Peyer's patch (tissue), 4 donors: ENCODE results near the gene USP34. TPM values are rescaled to one million over a fixed set of nuclear protein-coding genes. Genes with fewer than 3 reads are reported as not detected.
A peak's percentile ranks its signal among the peaks of the same experiment; 100 is the strongest.

ENCODE experiments used
- DNase-seq, 3 donors: peaks; one replicate each; pipeline ENCODE4 v3.0.0-alpha.2; 2017 to 2019
- H3K27ac ChIP-seq, 4 donors: fragments of 200-600 bp; sonication (generic); one replicate each; pipeline ENCODE4 v1.5.1; 2016 to 2019
- H3K27me3 ChIP-seq, 2 donors: fragments of 200-600 bp; sonication (generic); one replicate each; pipeline ENCODE4 v1.5.1; 2019
- H3K36me3 ChIP-seq, 3 donors: fragments of 200-600 bp; sonication (generic); one replicate each; pipeline ENCODE4 v1.5.1; 2016 to 2019
- H3K4me1 ChIP-seq, 4 donors: fragments of 200-600 bp; sonication (generic); one replicate each; pipeline ENCODE4 v1.5.1; 2016 to 2019
- H3K4me3 ChIP-seq, 4 donors: fragments of 200-600 bp; sonication (generic); 1 replicate in 3 of 4; 2 replicates in 1 of 4; pipeline ENCODE4 v1.5.1; 2016 to 2019; ENCODE audit warnings: mild to moderate bottlenecking in 1 of 4
- H3K9me3 ChIP-seq, 4 donors: fragments of 200-600 bp; sonication (generic); one replicate each; pipeline ENCODE4 v1.5.1; 2016 to 2019; ENCODE audit warnings: mild to moderate bottlenecking in 1 of 4
- POLR2A ChIP-seq, 2 donors: fragments of 450-650 bp; IDR thresholded peaks; one replicate each; pipeline ENCODE4 v1.5.1; 2017; ENCODE audit warnings: antibody characterized with exemption in 2 of 2, mild to moderate bottlenecking in 2 of 2, moderate library complexity in 2 of 2
- total RNA-seq, 4 donors: library from RNA; depleted of rRNA; stranded (reverse); fragments of >200 nt; gene quantifications; one replicate each; pipeline ENCODE4 v1.1.0, GENCODE V29; 2016
- TF ChIP-seq, protein P1 (sequence below), 6 experiments: fragments of 450-650 bp in 4 of 6; fragments of 200-600 bp in 2 of 6; sonication (generic) in 1 of 6; IDR thresholded peaks; one replicate each; pipeline ENCODE4 v1.5.1; 2017 to 2019; ENCODE audit warnings: antibody characterized with exemption in 6 of 6, mild to moderate bottlenecking in 3 of 6, moderate library complexity in 1 of 6

Gene USP34
- total RNA-seq, 4 donors from 2014 or later: 148 to 201 (median 172) TPM

GRCh38 chr2:61218817-61219170 is 252.1 kb downstream of the USP34 start:
- TF ChIP-seq, protein P1, sequence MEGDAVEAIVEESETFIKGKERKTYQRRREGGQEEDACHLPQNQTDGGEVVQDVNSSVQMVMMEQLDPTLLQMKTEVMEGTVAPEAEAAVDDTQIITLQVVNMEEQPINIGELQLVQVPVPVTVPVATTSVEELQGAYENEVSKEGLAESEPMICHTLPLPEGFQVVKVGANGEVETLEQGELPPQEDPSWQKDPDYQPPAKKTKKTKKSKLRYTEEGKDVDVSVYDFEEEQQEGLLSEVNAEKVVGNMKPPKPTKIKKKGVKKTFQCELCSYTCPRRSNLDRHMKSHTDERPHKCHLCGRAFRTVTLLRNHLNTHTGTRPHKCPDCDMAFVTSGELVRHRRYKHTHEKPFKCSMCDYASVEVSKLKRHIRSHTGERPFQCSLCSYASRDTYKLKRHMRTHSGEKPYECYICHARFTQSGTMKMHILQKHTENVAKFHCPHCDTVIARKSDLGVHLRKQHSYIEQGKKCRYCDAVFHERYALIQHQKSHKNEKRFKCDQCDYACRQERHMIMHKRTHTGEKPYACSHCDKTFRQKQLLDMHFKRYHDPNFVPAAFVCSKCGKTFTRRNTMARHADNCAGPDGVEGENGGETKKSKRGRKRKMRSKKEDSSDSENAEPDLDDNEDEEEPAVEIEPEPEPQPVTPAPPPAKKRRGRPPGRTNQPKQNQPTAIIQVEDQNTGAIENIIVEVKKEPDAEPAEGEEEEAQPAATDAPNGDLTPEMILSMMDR (IDR thresholded peaks at IDR 0.05): peak in 2 of 6 experiments; percentile 21 to 34
- no peak for TF ChIP-seq POLR2A (IDR thresholded peaks at IDR 0.05)
- Histone ChIP-seq H3K27me3 (no peaks in the 10 kb centered on the region), H3K4me1 (no peaks in the 10 kb centered on the region), H3K9me3 (no peaks in the 10 kb centered on the region), H3K36me3 (peaks cover 0 to 58% (median 0%) of the 10 kb centered on the region in 3 donors), H3K27ac (peak overlapping the region in 3 of 4 donors; percentile 30 to 68 (median 56)), H3K4me3 (no peak overlapping the region)
- no peak for DNase-seq

DNA sequence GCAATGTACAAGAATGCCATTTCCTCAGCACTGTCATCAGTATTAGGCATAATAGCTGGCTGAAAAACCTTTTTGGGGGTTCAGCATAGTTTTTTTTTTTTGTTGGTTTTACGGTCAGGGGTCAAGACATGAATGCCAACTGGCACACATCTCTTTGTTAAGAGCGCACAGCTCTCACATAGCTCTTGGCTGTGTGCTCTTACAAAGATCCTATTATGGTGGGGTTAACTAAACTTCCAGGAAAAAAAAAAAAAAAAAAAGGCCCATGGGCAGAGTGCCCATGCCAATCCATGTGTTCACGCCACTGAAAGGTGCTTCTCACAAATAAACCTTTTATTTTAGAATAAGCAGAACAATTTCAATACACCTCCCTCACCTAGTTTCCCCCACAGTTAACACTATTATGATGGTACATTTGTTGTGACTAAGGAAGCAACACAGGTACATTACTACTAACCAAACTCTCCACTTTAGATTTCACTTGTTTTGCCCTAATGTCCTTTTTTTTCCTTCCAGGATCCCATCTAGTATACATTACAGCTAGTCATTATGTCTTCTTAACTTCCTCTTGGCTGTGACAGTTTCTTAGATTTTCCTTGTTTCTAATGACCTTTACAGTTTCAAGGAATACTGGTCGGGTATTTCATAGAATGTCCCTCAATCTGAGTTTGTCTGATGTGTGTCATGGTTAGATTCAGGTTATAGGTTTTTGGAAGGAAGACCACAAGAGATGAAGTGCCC is 252.6 kb downstream of the USP34 start:
- no peak for DNase-seq
- H3K9me3 ChIP-seq: no peaks in the 10 kb centered on the region
- no peaks in the 10 kb centered on the region for H3K4me1 ChIP-seq
- no peak overlapping the region for H3K4me3 ChIP-seq
- no peaks in the 10 kb centered on the region for H3K27me3 ChIP-seq
- H3K27ac ChIP-seq: peak overlapping the region in 3 of 4 donors; percentile 30 to 68 (median 56)
- H3K36me3 ChIP-seq: peaks cover 0 to 58% (median 0%) of the 10 kb centered on the region in 3 donors
- TF ChIP-seq, protein P1 (IDR thresholded peaks at IDR 0.05): no peak
- TF ChIP-seq POLR2A (IDR thresholded peaks at IDR 0.05): no peak

DNA sequence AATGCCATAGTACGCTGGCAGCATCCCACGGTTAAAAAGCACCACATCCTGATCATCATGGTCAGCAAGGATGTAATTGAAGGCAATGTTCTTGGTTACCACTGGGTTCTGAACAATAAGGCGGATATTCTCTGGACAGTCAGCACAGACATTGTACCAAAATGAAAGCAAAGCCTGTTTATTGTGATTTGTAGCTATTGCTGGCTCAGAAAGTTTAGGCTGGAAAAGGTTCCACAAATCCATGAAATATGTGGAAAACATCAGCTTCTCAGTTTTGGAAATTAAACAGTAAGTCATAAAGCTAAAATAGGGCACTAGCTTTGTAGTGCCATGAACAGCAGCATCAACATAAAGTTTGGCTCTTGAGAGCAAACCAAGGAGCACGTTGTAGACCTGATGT is 256.7 kb downstream of the USP34 start:
- Histone ChIP-seq H3K4me3 (no peak overlapping the region), H3K27me3 (no peaks in the 10 kb centered on the region), H3K4me1 (no peaks in the 10 kb centered on the region), H3K36me3 (peaks cover 0 to 43% (median 0%) of the 10 kb centered on the region in 3 donors), H3K27ac (no peak overlapping the region), H3K9me3 (no peaks in the 10 kb centered on the region)
- DNase-seq: no peak
- no peak for TF ChIP-seq POLR2A (IDR thresholded peaks at IDR 0.05)
- TF ChIP-seq, protein P1 (IDR thresholded peaks at IDR 0.05): no peak

GRCh38 chr2:61210332-61210981 is 260.4 kb downstream of the USP34 start:
- H3K27ac ChIP-seq: no peak overlapping the region
- H3K4me3 ChIP-seq: no peak overlapping the region
- TF ChIP-seq POLR2A (IDR thresholded peaks at IDR 0.05): no peak
- TF ChIP-seq, protein P1 (IDR thresholded peaks at IDR 0.05): no peak
- H3K27me3 ChIP-seq: no peaks in the 10 kb centered on the region
- no peaks in the 10 kb centered on the region for H3K9me3 ChIP-seq
- DNase-seq: no peak
- peaks cover 0 to 61% (median 0%) of the 10 kb centered on the region in 3 donors for H3K36me3 ChIP-seq
- peaks cover 0 to 4% (median 0%) of the 10 kb centered on the region in 4 donors for H3K4me1 ChIP-seq

DNA sequence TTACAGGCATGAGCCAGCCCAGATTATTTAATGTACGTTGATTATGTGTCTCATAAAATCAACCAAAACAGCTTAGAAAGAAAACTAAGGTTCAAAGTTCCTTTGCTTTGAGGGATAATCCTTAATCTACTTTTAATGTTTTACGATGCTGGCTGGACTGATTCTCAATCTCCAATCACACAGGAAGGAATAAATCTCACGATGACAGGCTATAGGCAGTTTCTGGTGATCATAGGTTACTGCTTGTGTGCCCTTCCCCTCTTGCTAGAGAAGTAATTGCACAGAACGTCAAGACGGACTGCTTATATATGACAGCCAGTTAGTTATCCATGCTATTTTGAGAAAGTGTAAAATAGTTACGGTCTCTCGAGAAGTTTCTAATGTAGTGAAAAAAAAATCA is 265.8 kb downstream of the USP34 start:
- Histone ChIP-seq H3K27ac (peak overlapping the region in 2 of 4 donors; percentile 49 to 55), H3K9me3 (no peaks in the 10 kb centered on the region), H3K36me3 (peaks cover 0 to 77% (median 0%) of the 10 kb centered on the region in 3 donors), H3K4me1 (peaks cover 0 to 4% (median 0%) of the 10 kb centered on the region in 4 donors), H3K27me3 (no peaks in the 10 kb centered on the region), H3K4me3 (no peak overlapping the region)
- DNase-seq: no peak
- peak in 1 of 2 donors; percentile 30 for TF ChIP-seq POLR2A (IDR thresholded peaks at IDR 0.05)
- TF ChIP-seq, protein P1 (IDR thresholded peaks at IDR 0.05): no peak
